ENCODE measurements around the gene SUFU.
"Not testable (repeated sequence)": the region's sequence is repeated elsewhere in the genome, so short reads cannot be mapped to it uniquely, and the experiment has no call there.

SUFU gene

GRCh38 chr10:102665904-102666509, 162.2 kb downstream of the SUFU start:
- no peak overlapping the region for H3K27ac Mint-ChIP-seq
- H3K9me3 Mint-ChIP-seq: no peaks in the 10 kb centered on the region
- H3K27me3 Mint-ChIP-seq: no peaks in the 10 kb centered on the region
- peaks cover 29% of the 10 kb centered on the region for H3K4me1 Mint-ChIP-seq
- H3K4me3 Mint-ChIP-seq: no peak overlapping the region
- no peaks in the 10 kb centered on the region for H3K36me3 Mint-ChIP-seq (ENCODE audit: low read depth)
- ATAC-seq (no peak), DNase-seq (no peak)

GRCh38 chr10:102667411-102667810, 163.6 kb downstream of the SUFU start:
- not testable (repeated sequence) for ATAC-seq

GRCh38 chr10:102668326-102669107, 164.7 kb downstream of the SUFU start:
- Mint-ChIP-seq H3K4me3 (no peak overlapping the region), H3K9me3 (no peaks in the 10 kb centered on the region), H3K4me1 (peaks cover 17% of the 10 kb centered on the region), H3K36me3 (ENCODE audit: low read depth) (no peaks in the 10 kb centered on the region), H3K27ac (no peak overlapping the region), H3K27me3 (no peaks in the 10 kb centered on the region)
- DNase-seq (no peak), ATAC-seq (no peak)

More at GRCh38 chr10:102667411-102667810, 163.6 kb downstream of the SUFU start:
- not testable (repeated sequence) for H3K36me3 Mint-ChIP-seq (ENCODE audit: low read depth); H3K27me3 Mint-ChIP-seq; H3K27ac Mint-ChIP-seq; H3K4me3 Mint-ChIP-seq; H3K9me3 Mint-ChIP-seq; DNase-seq
- H3K4me1 Mint-ChIP-seq: peaks cover 15% of the 10 kb centered on the region

- H3K9me3 Mint-ChIP-seq: no peaks in the 10 kb centered on the region
- H3K36me3 Mint-ChIP-seq (ENCODE audit: low read depth): no peaks in the 10 kb centered on the region
- DNase-seq (peak; percentile 29), ATAC-seq (no peak)
- no peaks in the 10 kb centered on the region for H3K27me3 Mint-ChIP-seq
- H3K27ac Mint-ChIP-seq: no peak overlapping the region
- peaks cover 25% of the 10 kb centered on the region for H3K4me1 Mint-ChIP-seq
- no peak overlapping the region for H3K4me3 Mint-ChIP-seq
Observed at GRCh38 chr10:102669206-102670064, 165.7 kb downstream of the SUFU start.

GRCh38 chr10:102670065-102670670, 166.4 kb downstream of the SUFU start:
- Mint-ChIP-seq H3K36me3 (ENCODE audit: low read depth) (no peaks in the 10 kb centered on the region), H3K4me1 (peaks cover 31% of the 10 kb centered on the region), H3K9me3 (no peaks in the 10 kb centered on the region), H3K27ac (no peak overlapping the region), H3K4me3 (no peak overlapping the region), H3K27me3 (no peaks in the 10 kb centered on the region)
- DNase-seq (no peak), ATAC-seq (no peak)

GRCh38 chr10:102670871-102671434, 167.2 kb downstream of the SUFU start:
- DNase-seq (no peak), ATAC-seq (no peak)
- Mint-ChIP-seq H3K27me3 (no peaks in the 10 kb centered on the region), H3K4me3 (no peak overlapping the region), H3K36me3 (ENCODE audit: low read depth) (no peaks in the 10 kb centered on the region), H3K4me1 (peaks cover 39% of the 10 kb centered on the region), H3K27ac (no peak overlapping the region), H3K9me3 (no peaks in the 10 kb centered on the region)

- no peaks in the 10 kb centered on the region for H3K9me3 Mint-ChIP-seq
- no peaks in the 10 kb centered on the region for H3K27me3 Mint-ChIP-seq
- peaks cover 43% of the 10 kb centered on the region for H3K4me1 Mint-ChIP-seq
- H3K4me3 Mint-ChIP-seq: peak overlapping the region; percentile 81
- ATAC-seq: no peak
- H3K36me3 Mint-ChIP-seq (ENCODE audit: low read depth): no peaks in the 10 kb centered on the region
- DNase-seq: no peak
- H3K27ac Mint-ChIP-seq: peak overlapping the region; percentile 84
Observed at GRCh38 chr10:102673236-102673818, 169.6 kb downstream of the SUFU start.

- peaks cover 41% of the 10 kb centered on the region for H3K4me1 Mint-ChIP-seq
- peak; percentile 68 for DNase-seq
Observed at GRCh38 chr10:102673819-102674511, 170.2 kb downstream of the SUFU start.

GRCh38 chr10:102674566-102674965, 170.8 kb downstream of the SUFU start:
- peaks cover 41% of the 10 kb centered on the region for H3K4me1 Mint-ChIP-seq
- no peaks in the 10 kb centered on the region for H3K9me3 Mint-ChIP-seq
- DNase-seq: no peak
- H3K27ac Mint-ChIP-seq: no peak overlapping the region
- H3K4me3 Mint-ChIP-seq: no peak overlapping the region
- H3K27me3 Mint-ChIP-seq: no peaks in the 10 kb centered on the region
- ATAC-seq: no peak
- H3K36me3 Mint-ChIP-seq (ENCODE audit: low read depth): no peaks in the 10 kb centered on the region

More at GRCh38 chr10:102673819-102674511, 170.2 kb downstream of the SUFU start:
- ATAC-seq: peak; percentile 94
- Mint-ChIP-seq H3K27me3 (no peaks in the 10 kb centered on the region), H3K9me3 (no peaks in the 10 kb centered on the region), H3K4me3 (peak overlapping the region; percentile 81), H3K27ac (peak overlapping the region; percentile 84), H3K36me3 (ENCODE audit: low read depth) (no peaks in the 10 kb centered on the region)

GRCh38 chr10:102675011-102675665, 171.4 kb downstream of the SUFU start:
- Mint-ChIP-seq H3K9me3 (no peaks in the 10 kb centered on the region), H3K27ac (no peak overlapping the region), H3K4me1 (peaks cover 41% of the 10 kb centered on the region), H3K4me3 (no peak overlapping the region), H3K36me3 (ENCODE audit: low read depth) (no peaks in the 10 kb centered on the region), H3K27me3 (no peaks in the 10 kb centered on the region)
- no peak for ATAC-seq
- no peak for DNase-seq

- no peak overlapping the region for H3K27ac Mint-ChIP-seq
- ATAC-seq: no peak
- H3K4me3 Mint-ChIP-seq: no peak overlapping the region
- no peaks in the 10 kb centered on the region for H3K36me3 Mint-ChIP-seq (ENCODE audit: low read depth)
- H3K27me3 Mint-ChIP-seq: no peaks in the 10 kb centered on the region
- peaks cover 41% of the 10 kb centered on the region for H3K4me1 Mint-ChIP-seq
- no peaks in the 10 kb centered on the region for H3K9me3 Mint-ChIP-seq
- no peak for DNase-seq
Observed at GRCh38 chr10:102675666-102676533, 172.1 kb downstream of the SUFU start.

- Mint-ChIP-seq H3K27ac (no peak overlapping the region), H3K9me3 (no peaks in the 10 kb centered on the region), H3K27me3 (no peaks in the 10 kb centered on the region), H3K36me3 (ENCODE audit: low read depth) (peaks cover 2% of the 10 kb centered on the region), H3K4me3 (no peak overlapping the region), H3K4me1 (peaks cover 46% of the 10 kb centered on the region)
- DNase-seq (no peak), ATAC-seq (no peak)
Observed at GRCh38 chr10:102676534-102677315, 173.0 kb downstream of the SUFU start.

Data from activated naive CD8-positive, alpha-beta T cell treated with anti-CD3 and anti-CD28 coated beads, Interleukin-2, amount 50 U/mL, for 24 hours (primary cell).